ENCODE measurements around the gene STN1. TPM values are rescaled to one million over a fixed set of nuclear protein-coding genes. Genes with fewer than 3 reads are reported as not detected.

STN1 gene
- total and polyA plus RNA-seq, 12 donors: 16.5 to 38.7 (median 31.4) TPM

DNA sequence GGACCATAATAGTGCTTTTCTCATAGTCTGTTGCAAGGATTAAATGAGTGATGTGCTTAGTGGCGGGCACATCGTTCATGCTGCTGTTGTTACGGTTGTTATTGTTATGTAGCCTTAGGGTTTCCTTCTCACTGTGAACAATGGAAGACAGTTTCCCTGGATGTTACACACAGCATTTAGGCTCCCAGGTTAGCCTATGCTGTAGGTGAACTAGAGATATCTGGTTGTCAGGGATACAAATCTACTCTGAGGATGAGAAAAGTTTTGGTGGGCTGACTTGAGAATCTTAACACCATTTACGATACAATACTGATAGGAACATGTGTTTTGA, 77.3 kb downstream of the STN1 start:
- no peaks in the 10 kb centered on the region for H3K27me3 ChIP-seq
- ATAC-seq (no peak), DNase-seq (no peak)
- H3K4me3 ChIP-seq: no peak overlapping the region
- peaks cover 27 to 97% (median 87%) of the 10 kb centered on the region in 9 donors for H3K4me1 ChIP-seq
- TF ChIP-seq, protein P1, sequence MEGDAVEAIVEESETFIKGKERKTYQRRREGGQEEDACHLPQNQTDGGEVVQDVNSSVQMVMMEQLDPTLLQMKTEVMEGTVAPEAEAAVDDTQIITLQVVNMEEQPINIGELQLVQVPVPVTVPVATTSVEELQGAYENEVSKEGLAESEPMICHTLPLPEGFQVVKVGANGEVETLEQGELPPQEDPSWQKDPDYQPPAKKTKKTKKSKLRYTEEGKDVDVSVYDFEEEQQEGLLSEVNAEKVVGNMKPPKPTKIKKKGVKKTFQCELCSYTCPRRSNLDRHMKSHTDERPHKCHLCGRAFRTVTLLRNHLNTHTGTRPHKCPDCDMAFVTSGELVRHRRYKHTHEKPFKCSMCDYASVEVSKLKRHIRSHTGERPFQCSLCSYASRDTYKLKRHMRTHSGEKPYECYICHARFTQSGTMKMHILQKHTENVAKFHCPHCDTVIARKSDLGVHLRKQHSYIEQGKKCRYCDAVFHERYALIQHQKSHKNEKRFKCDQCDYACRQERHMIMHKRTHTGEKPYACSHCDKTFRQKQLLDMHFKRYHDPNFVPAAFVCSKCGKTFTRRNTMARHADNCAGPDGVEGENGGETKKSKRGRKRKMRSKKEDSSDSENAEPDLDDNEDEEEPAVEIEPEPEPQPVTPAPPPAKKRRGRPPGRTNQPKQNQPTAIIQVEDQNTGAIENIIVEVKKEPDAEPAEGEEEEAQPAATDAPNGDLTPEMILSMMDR (IDR thresholded peaks at IDR 0.05): no peak
- H3K27ac ChIP-seq: peak overlapping the region in 9 of 10 donors; percentile 69 to 87 (median 79)
- H3K9me3 ChIP-seq: no peaks in the 10 kb centered on the region
- no peaks in the 10 kb centered on the region for H3K36me3 ChIP-seq
- 40 to 60% methylated on average over 4 of the region's 4 CpGs for WGBS, 2 donors
- intact Hi-C loops (cut with DNase I): loop anchor here in 1 of 10 donors (5.0 kb wide), 1 partner anchor 63 kb away; no protein-coding TSS in a partner anchor

DNA sequence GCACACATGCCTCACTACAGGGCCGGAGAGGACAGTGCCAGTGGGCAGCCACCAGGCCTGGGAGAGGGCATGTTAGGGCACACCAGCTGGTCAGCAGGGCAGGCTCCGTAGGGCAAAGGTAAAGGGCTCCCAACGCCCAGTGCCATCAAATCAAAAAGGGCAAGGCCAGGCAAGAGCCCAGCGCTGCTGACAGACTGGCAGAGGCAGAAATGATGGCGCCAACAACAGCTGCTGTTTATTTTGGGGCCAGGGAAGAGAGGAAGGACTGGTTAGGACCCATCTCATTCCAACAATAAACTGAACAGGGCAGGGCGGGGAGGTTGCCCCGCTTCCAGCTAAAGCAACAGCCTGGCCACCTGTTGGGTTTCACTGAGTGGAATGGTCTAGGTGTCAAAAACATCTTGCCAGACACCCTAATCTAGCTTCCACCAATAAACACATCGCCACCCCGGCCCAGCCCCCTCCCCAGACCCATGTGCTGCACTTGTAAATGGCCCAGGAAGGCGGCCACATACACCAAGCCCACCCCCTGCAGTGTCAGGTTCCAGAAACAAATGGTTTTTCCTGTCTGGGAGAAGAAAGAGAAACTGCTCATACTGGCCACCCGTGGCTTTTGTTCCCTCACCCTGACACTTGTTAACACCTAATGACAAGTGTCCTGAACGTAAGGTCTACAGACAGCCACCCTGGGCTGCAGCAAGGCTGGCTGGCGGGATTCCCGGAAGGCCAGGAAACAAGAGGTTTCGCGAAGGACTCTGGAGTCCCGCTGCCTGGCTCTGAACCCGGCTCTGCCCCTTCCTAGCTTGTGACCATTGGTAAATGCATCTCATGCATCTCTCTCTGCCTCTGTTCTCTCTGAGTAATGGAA, 77.9 kb downstream of the STN1 start:
- intact Hi-C loops (cut with DNase I): loop anchor here in 1 of 10 donors (5.0 kb wide), 1 partner anchor 63 kb away; no protein-coding TSS in a partner anchor
- TF ChIP-seq, protein P1 (IDR thresholded peaks at IDR 0.05): no peak
- no peaks in the 10 kb centered on the region for H3K36me3 ChIP-seq
- peaks cover 27 to 97% (median 87%) of the 10 kb centered on the region in 9 donors for H3K4me1 ChIP-seq
- DNase-seq (peak; percentile 69 to 80), ATAC-seq (peak; percentile 45 to 76 (median 56))
- 37 to 47% methylated on average over 18 of the region's 18 CpGs for WGBS, 2 donors
- no peaks in the 10 kb centered on the region for H3K9me3 ChIP-seq
- no peaks in the 10 kb centered on the region for H3K27me3 ChIP-seq
- H3K27ac ChIP-seq: peak overlapping the region; percentile 27 to 87 (median 78)
- H3K4me3 ChIP-seq: no peak overlapping the region

DNA sequence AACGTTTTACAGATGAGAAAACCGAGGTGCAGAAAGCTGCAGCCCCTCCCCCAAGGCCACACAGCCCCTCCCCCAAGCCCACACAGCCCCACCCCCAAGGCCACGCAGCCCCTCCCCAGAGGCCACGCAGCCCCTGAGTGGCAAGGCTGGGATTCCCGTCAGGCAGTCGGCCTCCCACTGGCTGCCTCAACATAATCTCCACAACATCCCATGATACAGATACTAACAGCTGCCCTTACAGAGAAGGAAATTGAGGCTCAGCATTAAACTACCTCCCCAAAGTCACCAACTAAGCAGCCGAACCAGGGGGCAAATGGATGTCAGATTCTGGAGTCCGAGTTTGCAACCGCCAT, 78.5 kb downstream of the STN1 start:
- Histone ChIP-seq H3K4me1 (peaks cover 26 to 97% (median 87%) of the 10 kb centered on the region in 9 donors), H3K9me3 (no peaks in the 10 kb centered on the region), H3K36me3 (no peaks in the 10 kb centered on the region), H3K27me3 (no peaks in the 10 kb centered on the region), H3K4me3 (no peak overlapping the region), H3K27ac (peak overlapping the region; percentile 27 to 87 (median 78))
- WGBS, 2 donors: 45 to 53% methylated on average over 9 of the region's 9 CpGs
- ATAC-seq: peak in 2 of 8 donors; percentile 0 to 1
- no peak for DNase-seq
- intact Hi-C loops (cut with DNase I): no loop called here
- TF ChIP-seq, protein P1 (IDR thresholded peaks at IDR 0.05): no peak

DNA sequence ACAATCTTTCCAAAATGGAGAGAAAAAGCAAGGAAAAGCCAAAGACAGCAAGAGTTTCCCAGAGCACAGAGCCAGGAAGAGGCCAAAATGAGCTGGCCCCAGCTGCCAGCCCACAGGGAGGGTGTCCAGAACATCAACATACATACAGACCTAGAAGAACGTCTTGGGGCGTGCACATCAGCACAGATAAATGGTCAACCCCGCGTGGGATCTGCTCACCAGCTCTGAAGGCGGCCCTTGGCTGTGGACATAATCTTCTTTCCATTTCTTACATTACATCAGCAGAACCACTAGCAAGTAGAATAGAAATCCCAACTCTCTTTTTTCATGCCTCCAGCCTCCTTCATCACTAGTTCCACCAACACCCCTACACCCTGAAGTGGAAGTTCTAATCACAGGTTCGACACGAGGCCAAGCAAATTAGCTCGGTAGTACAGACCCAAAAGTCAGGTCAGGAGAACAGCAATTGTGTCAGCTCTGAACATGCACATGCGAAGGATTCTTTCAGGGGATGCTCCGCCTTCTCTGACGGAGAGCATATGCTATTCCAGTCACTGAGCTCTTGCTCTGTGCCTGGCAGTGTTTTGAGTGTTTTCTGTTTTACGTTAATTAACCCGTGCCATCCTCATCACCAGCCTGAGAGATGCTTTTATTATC, 79.0 kb downstream of the STN1 start:
- H3K4me1 ChIP-seq: peaks cover 24 to 97% (median 87%) of the 10 kb centered on the region in 9 donors
- TF ChIP-seq, protein P1 (IDR thresholded peaks at IDR 0.05): no peak
- ATAC-seq (peak in 5 of 8 donors; percentile 4 to 47 (median 22)), DNase-seq (no peak)
- no peaks in the 10 kb centered on the region for H3K9me3 ChIP-seq
- H3K36me3 ChIP-seq: no peaks in the 10 kb centered on the region
- intact Hi-C loops (cut with DNase I): no loop called here
- no peak overlapping the region for H3K4me3 ChIP-seq
- peak overlapping the region in 9 of 10 donors; percentile 58 to 85 (median 78) for H3K27ac ChIP-seq
- WGBS, 2 donors: 45 to 57% methylated on average over 13 of the region's 13 CpGs
- no peaks in the 10 kb centered on the region for H3K27me3 ChIP-seq

Data from heart right ventricle (tissue), 16 donors.